ENCODE measurements around the gene MIEN1. TPM values are rescaled to one million over a fixed set of nuclear protein-coding genes. Genes with fewer than 3 reads are reported as not detected.
"Not testable (repeated sequence)": the region's sequence is repeated elsewhere in the genome, so short reads cannot be mapped to it uniquely, and the experiment has no call there.

Gene MIEN1
- total RNA-seq, 1 donor = 21.6 TPM

- Histone ChIP-seq H3K9me3 (ENCODE audit: low read depth, low read length) (no peaks in the 10 kb centered on the region), H3K4me1 (ENCODE audit: insufficient read depth, low read length) (peaks cover 23% of the 10 kb centered on the region), H3K27me3 (ENCODE audit: insufficient read depth, low read length) (no peaks in the 10 kb centered on the region), H3K4me3 (ENCODE audit: low read length) (no peak overlapping the region)
Measured at GRCh38 chr17:39750131-39751015, 20.0 kb upstream of the MIEN1 start.

DNA sequence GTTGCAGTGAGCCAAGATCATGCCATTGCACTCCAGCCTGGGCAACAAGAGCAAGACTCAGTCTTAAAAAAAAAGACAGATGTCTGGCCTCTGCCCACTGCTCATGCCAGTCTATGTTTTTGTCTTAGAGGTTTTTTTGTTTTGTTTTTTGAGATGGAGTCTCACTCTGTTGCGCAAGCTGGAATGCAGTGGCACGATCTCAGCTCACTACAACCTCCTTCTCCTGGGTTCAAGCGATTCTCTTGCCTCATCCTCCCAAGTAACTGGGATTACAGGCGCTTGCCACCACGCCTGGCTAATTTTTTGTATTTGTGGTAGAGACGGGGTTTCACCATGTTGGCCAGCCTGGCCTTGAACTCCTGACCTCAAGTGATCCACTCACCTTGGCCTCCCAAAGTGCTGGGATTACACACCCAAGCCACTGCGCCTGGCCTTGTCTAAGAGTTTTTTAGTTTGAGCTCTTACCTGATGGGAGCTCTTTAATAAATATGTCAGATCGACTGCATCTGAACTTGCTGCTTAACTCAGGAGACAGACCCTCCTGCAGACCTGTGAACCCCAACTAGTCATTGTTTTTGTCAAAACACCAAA is 18.2 kb upstream of the MIEN1 start:
- not testable (repeated sequence) for H3K4me1 ChIP-seq (ENCODE audit: insufficient read depth, low read length); H3K4me3 ChIP-seq (ENCODE audit: low read length); H3K9me3 ChIP-seq (ENCODE audit: low read depth, low read length); H3K27me3 ChIP-seq (ENCODE audit: insufficient read depth, low read length)

DNA sequence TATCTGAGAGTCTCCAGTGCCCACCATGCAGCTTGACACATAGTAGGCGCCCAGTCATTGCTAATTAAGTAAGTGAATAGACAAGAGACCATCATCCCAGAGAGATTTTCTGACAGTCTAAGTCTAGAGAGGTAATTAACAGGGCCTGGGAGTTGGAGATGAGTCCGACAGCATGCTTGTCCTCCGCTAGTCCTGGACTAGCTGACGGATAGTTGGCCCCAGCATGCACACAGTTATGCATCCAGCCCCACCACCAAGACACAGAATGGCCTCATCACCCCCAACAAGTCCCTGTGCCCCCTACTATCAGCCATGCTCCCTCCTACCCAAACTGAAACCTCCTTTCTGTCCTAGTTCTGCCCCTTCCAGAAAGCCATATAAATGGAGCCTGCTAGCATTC is 17.4 kb upstream of the MIEN1 start:
- Histone ChIP-seq H3K4me3 (ENCODE audit: low read length) (no peak overlapping the region), H3K27me3 (ENCODE audit: insufficient read depth, low read length) (no peaks in the 10 kb centered on the region), H3K4me1 (ENCODE audit: insufficient read depth, low read length) (peaks cover 2% of the 10 kb centered on the region), H3K9me3 (ENCODE audit: low read depth, low read length) (no peaks in the 10 kb centered on the region)

DNA sequence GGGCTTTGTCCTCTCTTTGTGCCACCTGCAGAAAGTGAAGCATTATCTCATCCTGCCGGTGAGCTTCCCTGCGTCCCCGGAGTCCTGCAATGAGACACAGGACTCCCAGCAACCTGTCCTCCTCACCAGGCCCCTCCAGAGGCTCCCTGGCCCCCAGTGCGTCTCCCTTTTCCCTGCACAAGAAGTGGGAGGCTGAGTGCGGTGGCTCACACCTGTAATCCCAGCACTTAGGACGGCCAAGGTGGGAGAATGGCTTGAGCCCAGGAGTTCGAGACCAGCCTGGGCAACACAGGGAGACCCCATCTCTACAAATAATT is 15.8 kb upstream of the MIEN1 start:
- Histone ChIP-seq H3K27me3 (ENCODE audit: insufficient read depth, low read length) (no peaks in the 10 kb centered on the region), H3K4me3 (ENCODE audit: low read length) (no peak overlapping the region), H3K9me3 (ENCODE audit: low read depth, low read length) (no peaks in the 10 kb centered on the region), H3K4me1 (ENCODE audit: insufficient read depth, low read length) (no peaks in the 10 kb centered on the region)

DNA sequence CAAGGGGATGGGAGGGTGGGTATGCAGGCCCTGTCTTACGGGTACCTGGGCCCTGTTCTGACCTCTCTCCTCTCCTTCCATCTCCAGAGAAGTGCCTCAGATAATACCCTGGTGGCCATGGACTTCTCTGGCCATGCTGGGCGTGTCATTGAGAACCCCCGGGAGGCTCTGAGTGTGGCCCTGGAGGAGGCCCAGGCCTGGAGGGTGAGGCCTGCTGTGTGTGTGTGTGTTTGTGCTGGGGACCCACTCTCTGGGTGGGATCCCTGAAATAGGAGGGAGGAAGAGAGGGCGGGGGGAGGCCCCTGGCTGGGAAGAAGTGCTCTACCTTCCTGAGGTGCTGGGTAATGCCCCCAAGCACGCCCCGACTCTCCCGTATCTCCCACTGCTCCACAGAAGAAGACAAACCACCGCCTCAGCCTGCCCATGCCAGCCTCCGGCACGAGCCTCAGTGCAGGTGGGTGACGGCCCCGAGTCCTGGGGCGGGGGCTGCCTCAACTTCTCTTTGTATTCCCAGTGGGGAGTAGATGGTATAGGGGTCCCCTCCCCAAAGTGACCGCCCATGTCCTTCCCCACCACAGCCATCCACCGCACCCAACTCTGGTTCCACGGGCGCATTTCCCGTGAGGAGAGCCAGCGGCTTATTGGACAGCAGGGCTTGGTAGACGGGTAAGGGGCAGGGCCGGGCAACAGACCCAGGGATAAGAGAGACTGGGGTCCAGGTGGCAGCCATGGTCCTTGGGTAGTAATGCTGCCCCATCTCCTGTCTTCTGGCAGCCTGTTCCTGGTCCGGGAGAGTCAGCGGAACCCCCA is 15.2 kb upstream of the MIEN1 start:
- no peaks in the 10 kb centered on the region for H3K27me3 ChIP-seq (ENCODE audit: insufficient read depth, low read length)
- H3K4me1 ChIP-seq (ENCODE audit: insufficient read depth, low read length) = no peaks in the 10 kb centered on the region
- no peaks in the 10 kb centered on the region for H3K9me3 ChIP-seq (ENCODE audit: low read depth, low read length)
- no peak overlapping the region for H3K4me3 ChIP-seq (ENCODE audit: low read length)

GRCh38 chr17:39744836-39745215 is 14.5 kb upstream of the MIEN1 start:
- Histone ChIP-seq H3K4me1 (ENCODE audit: insufficient read depth, low read length) (peaks cover under 1% of the 10 kb centered on the region), H3K27me3 (ENCODE audit: insufficient read depth, low read length) (peaks cover 6% of the 10 kb centered on the region), H3K9me3 (ENCODE audit: low read depth, low read length) (no peaks in the 10 kb centered on the region), H3K4me3 (ENCODE audit: low read length) (no peak overlapping the region)

- peaks cover 12% of the 10 kb centered on the region for H3K27me3 ChIP-seq (ENCODE audit: insufficient read depth, low read length)
- no peak overlapping the region for H3K4me3 ChIP-seq (ENCODE audit: low read length)
- peaks cover 6% of the 10 kb centered on the region for H3K4me1 ChIP-seq (ENCODE audit: insufficient read depth, low read length)
- H3K9me3 ChIP-seq (ENCODE audit: low read depth, low read length) = no peaks in the 10 kb centered on the region
Measured at GRCh38 chr17:39744075-39744835, 13.9 kb upstream of the MIEN1 start.

- peaks cover 18% of the 10 kb centered on the region for H3K27me3 ChIP-seq (ENCODE audit: insufficient read depth, low read length)
- H3K4me1 ChIP-seq (ENCODE audit: insufficient read depth, low read length) = peaks cover 16% of the 10 kb centered on the region
- no peak overlapping the region for H3K4me3 ChIP-seq (ENCODE audit: low read length)
Measured at GRCh38 chr17:39742856-39743436, 12.6 kb upstream of the MIEN1 start.

DNA sequence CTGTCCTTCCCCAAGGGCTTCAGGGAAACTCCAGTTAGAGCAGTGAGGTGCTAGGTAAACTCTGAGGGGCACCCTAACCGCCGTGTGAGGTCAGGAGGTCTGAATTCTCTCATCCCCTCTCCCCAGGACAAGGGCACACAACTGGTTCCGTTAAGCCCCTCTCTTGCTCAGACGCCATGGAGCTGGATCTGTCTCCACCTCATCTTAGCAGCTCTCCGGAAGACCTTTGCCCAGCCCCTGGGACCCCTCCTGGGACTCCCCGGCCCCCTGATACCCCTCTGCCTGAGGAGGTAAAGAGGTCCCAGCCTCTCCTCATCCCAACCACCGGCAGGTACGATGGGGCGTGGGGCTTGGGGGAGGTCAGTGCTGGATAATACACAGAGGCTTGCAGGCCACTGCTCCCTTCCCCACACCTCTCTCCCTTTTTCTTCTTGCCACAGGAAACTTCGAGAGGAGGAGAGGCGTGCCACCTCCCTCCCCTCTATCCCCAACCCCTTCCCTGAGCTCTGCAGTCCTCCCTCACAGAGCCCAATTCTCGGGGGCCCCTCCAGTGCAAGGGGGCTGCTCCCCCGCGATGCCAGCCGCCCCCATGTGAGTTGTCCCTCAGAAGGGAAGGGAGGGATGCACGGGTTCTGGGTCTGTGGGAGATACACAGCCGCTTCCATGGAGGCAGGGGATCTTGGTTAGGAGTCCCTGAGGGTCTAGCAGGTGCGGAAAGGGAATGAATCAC is 12.0 kb upstream of the MIEN1 start:
- no peak overlapping the region for H3K4me3 ChIP-seq (ENCODE audit: low read length)
- H3K27me3 ChIP-seq (ENCODE audit: insufficient read depth, low read length) = peaks cover 23% of the 10 kb centered on the region
- H3K4me1 ChIP-seq (ENCODE audit: insufficient read depth, low read length) = peaks cover 19% of the 10 kb centered on the region
- no peaks in the 10 kb centered on the region for H3K9me3 ChIP-seq (ENCODE audit: low read depth, low read length)

More at GRCh38 chr17:39742856-39743436, 12.6 kb upstream of the MIEN1 start:
- H3K9me3 ChIP-seq (ENCODE audit: low read depth, low read length) = no peaks in the 10 kb centered on the region

GRCh38 chr17:39740357-39741111 is 10.2 kb upstream of the MIEN1 start:
- Histone ChIP-seq H3K4me3 (ENCODE audit: low read length) (no peak overlapping the region), H3K4me1 (ENCODE audit: insufficient read depth, low read length) (peaks cover 19% of the 10 kb centered on the region), H3K9me3 (ENCODE audit: low read depth, low read length) (no peaks in the 10 kb centered on the region), H3K27me3 (ENCODE audit: insufficient read depth, low read length) (peaks cover 32% of the 10 kb centered on the region)

DNA sequence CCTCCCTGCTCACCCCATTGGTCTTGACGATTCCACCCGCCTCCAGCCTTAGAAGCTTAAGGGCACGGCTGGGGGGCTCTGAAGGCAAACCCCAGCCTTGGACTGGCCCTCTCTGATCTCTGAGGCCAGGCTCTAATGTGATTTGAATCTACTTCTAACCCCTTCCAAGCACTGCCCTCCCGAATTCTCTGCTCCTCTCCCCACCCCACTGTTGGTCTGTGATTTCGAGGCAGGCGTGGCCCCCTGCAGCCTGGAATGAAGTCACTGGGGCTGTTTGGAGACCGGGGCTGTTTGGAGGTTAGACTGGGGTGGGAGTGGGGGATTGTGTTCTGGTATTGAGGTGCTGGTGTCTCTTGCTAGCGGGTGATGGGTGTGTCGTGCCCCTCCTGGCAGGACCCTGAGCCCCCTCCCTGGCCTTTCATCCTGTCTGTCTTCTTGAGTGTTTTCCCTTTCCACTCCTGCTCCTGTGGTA is 9.6 kb upstream of the MIEN1 start:
- Histone ChIP-seq H3K27me3 (ENCODE audit: insufficient read depth, low read length) (peaks cover 32% of the 10 kb centered on the region), H3K9me3 (ENCODE audit: low read depth, low read length) (no peaks in the 10 kb centered on the region), H3K4me1 (ENCODE audit: insufficient read depth, low read length) (peaks cover 19% of the 10 kb centered on the region), H3K4me3 (ENCODE audit: low read length) (no peak overlapping the region)

DNA sequence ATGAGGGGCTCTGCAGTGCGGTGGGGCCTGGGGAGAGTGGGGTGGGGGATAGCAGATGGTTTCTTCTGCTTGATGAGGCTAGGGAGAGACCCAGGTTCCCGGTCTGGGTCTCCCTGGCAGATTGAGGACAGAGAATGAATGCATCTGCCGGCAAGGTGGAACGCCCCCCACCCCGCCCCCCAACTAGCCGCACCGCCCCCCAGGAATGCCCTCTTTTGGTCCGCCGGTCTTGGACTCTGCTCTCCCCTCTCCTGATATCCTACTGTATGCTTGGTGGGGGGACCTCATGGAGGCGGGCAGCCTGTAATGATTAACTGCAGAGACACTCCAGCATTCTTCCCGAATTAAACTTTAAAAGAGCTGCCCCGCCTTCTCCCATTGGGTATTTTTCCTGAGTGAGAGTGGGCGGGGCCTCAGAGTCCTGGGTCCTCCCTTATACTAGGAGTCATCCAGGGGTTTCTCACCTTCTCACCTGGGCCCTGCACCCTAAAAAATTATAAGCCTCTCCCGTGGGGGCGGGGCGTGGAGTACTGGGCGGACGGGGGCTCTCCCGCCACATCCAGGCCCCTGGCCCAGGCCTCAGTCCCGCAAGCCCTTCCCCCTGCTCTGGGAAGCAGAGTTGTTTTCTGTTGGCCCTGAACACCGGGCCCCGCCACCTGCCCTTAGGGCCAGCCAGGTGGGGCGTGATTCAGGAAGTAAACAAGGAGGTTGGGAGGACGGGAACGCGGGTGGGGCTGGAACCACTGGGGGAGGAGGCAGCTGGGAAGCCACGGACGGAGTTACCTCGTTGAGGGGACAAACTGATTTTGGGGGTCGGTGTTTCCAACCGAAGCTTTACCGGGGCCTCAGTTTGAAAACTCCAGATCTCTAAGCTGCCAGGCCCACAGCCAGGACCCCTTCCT is 8.9 kb upstream of the MIEN1 start:
- Histone ChIP-seq H3K9me3 (ENCODE audit: low read depth, low read length) (no peaks in the 10 kb centered on the region), H3K4me3 (ENCODE audit: low read length) (no peak overlapping the region), H3K27me3 (ENCODE audit: insufficient read depth, low read length) (peaks cover 32% of the 10 kb centered on the region), H3K4me1 (ENCODE audit: insufficient read depth, low read length) (peaks cover 19% of the 10 kb centered on the region)

- H3K9me3 ChIP-seq (ENCODE audit: low read depth, low read length) = no peaks in the 10 kb centered on the region
- H3K4me1 ChIP-seq (ENCODE audit: insufficient read depth, low read length) = peaks cover 19% of the 10 kb centered on the region
- H3K27me3 ChIP-seq (ENCODE audit: insufficient read depth, low read length) = peaks cover 32% of the 10 kb centered on the region
- no peak overlapping the region for H3K4me3 ChIP-seq (ENCODE audit: low read length)
Measured at GRCh38 chr17:39738568-39738901, 8.2 kb upstream of the MIEN1 start.

Data from mononuclear cell (primary cell).